Peyer's patch (tissue), 4 donors: Measurements from ENCODE around the gene NOTCH3.

ENCODE experiments used
- POLR2A ChIP-seq, 2 donors: fragments of 450-650 bp; IDR thresholded peaks; one replicate each; pipeline ENCODE4 v1.5.1; 2017; ENCODE audit warnings: antibody characterized with exemption in 2 of 2, mild to moderate bottlenecking in 2 of 2, moderate library complexity in 2 of 2
- TF ChIP-seq, protein P1 (sequence below), 6 experiments: fragments of 450-650 bp in 4 of 6; fragments of 200-600 bp in 2 of 6; sonication (generic) in 1 of 6; IDR thresholded peaks; one replicate each; pipeline ENCODE4 v1.5.1; 2017 to 2019; ENCODE audit warnings: antibody characterized with exemption in 6 of 6, mild to moderate bottlenecking in 3 of 6, moderate library complexity in 1 of 6

DNA sequence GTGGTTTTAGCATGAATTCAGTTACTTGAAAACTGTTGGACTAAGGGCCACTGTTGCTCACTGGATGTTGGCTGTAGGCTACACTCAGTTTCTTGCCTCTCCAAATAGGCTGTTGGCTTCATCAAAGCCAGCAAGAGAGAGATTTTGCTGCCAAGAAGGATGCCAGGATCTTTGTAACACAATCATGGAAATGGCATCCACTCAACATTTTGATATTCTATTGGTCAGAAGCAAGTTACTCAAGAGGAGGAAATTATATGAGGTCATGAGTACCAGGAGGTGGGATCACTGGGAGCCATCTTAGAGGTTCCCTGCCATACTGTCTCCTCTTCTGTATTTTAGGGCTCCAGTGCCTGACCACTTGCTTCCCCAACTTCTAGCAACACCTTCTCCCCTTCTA lies 63.0 kb downstream of the NOTCH3 start:
- TF ChIP-seq, protein P1, sequence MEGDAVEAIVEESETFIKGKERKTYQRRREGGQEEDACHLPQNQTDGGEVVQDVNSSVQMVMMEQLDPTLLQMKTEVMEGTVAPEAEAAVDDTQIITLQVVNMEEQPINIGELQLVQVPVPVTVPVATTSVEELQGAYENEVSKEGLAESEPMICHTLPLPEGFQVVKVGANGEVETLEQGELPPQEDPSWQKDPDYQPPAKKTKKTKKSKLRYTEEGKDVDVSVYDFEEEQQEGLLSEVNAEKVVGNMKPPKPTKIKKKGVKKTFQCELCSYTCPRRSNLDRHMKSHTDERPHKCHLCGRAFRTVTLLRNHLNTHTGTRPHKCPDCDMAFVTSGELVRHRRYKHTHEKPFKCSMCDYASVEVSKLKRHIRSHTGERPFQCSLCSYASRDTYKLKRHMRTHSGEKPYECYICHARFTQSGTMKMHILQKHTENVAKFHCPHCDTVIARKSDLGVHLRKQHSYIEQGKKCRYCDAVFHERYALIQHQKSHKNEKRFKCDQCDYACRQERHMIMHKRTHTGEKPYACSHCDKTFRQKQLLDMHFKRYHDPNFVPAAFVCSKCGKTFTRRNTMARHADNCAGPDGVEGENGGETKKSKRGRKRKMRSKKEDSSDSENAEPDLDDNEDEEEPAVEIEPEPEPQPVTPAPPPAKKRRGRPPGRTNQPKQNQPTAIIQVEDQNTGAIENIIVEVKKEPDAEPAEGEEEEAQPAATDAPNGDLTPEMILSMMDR (IDR thresholded peaks at IDR 0.05), result no peak
- no peak for TF ChIP-seq POLR2A (IDR thresholded peaks at IDR 0.05)
